Measurements from ENCODE around the gene EFHB. TPM values are rescaled to one million over a fixed set of nuclear protein-coding genes. Genes with fewer than 3 reads are reported as not detected.
"Not testable (repeated sequence)": the region's sequence is repeated elsewhere in the genome, so short reads cannot be mapped to it uniquely, and the experiment has no call there.

Gene EFHB
- total RNA-seq, 1 donor from 2014 or later = 0.37 TPM

DNA sequence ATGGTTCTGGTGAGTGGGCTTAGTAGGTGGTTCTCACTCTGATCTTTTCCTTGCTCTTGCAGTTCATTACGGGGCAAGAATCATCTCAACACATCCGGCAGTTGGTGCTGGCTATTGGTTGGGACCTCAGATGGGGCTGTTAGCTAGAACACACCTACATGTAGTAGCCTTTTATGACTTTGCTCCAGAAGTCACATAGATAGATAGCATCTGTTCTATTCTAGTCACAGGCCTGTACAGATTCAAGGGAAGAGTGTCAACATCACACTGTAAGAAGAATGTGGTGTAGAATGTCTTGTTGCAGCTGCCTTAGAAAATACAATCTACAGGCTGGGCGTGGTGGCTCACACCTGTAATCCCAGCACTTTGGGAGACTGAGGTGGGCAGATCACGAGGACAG lies 27.9 kb upstream of the EFHB start:
- Mint-ChIP-seq H3K4me3 (ENCODE audit: unreplicated experiment) (no peak overlapping the region), H3K27ac (ENCODE audit: unreplicated experiment) (no peak overlapping the region), H3K27me3 (ENCODE audit: low read depth) (no peaks in the 10 kb centered on the region), H3K36me3 (ENCODE audit: low read depth) (peaks cover 3% of the 10 kb centered on the region), H3K9me3 (ENCODE audit: low read depth) (no peaks in the 10 kb centered on the region), H3K4me1 (ENCODE audit: low read depth) (peaks cover 15% of the 10 kb centered on the region)
- no peak for DNase-seq (ENCODE audit: low spot score)
- TF ChIP-seq, protein P1, sequence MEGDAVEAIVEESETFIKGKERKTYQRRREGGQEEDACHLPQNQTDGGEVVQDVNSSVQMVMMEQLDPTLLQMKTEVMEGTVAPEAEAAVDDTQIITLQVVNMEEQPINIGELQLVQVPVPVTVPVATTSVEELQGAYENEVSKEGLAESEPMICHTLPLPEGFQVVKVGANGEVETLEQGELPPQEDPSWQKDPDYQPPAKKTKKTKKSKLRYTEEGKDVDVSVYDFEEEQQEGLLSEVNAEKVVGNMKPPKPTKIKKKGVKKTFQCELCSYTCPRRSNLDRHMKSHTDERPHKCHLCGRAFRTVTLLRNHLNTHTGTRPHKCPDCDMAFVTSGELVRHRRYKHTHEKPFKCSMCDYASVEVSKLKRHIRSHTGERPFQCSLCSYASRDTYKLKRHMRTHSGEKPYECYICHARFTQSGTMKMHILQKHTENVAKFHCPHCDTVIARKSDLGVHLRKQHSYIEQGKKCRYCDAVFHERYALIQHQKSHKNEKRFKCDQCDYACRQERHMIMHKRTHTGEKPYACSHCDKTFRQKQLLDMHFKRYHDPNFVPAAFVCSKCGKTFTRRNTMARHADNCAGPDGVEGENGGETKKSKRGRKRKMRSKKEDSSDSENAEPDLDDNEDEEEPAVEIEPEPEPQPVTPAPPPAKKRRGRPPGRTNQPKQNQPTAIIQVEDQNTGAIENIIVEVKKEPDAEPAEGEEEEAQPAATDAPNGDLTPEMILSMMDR (IDR thresholded peaks at IDR 0.05) = no peak

DNA sequence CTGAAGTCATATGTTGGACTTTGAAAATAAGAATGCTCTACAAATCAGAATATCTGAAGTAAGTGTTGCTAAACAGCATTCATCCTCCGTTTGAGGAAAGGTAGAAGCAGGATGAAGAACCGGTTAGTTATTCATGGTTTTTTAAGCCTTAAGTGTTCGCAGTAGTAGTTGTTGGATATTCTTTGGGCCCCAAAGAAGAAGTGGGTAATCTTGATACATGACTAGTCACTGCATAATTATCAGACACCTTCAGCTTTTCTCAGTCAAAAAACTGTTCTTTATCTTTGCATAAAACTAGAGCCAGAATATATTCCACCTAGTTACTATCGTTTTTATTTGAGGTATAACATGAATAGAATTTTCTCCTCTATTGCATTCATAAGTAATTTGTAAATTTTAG lies 26.7 kb upstream of the EFHB start:
- no peak for DNase-seq (ENCODE audit: low spot score)
- TF ChIP-seq, protein P1 (IDR thresholded peaks at IDR 0.05) = no peak
- H3K27ac Mint-ChIP-seq (ENCODE audit: unreplicated experiment) = no peak overlapping the region
- no peaks in the 10 kb centered on the region for H3K27me3 Mint-ChIP-seq (ENCODE audit: low read depth)
- peaks cover 9% of the 10 kb centered on the region for H3K4me1 Mint-ChIP-seq (ENCODE audit: low read depth)
- H3K4me3 Mint-ChIP-seq (ENCODE audit: unreplicated experiment) = no peak overlapping the region
- no peaks in the 10 kb centered on the region for H3K9me3 Mint-ChIP-seq (ENCODE audit: low read depth)
- peaks cover 3% of the 10 kb centered on the region for H3K36me3 Mint-ChIP-seq (ENCODE audit: low read depth)

DNA sequence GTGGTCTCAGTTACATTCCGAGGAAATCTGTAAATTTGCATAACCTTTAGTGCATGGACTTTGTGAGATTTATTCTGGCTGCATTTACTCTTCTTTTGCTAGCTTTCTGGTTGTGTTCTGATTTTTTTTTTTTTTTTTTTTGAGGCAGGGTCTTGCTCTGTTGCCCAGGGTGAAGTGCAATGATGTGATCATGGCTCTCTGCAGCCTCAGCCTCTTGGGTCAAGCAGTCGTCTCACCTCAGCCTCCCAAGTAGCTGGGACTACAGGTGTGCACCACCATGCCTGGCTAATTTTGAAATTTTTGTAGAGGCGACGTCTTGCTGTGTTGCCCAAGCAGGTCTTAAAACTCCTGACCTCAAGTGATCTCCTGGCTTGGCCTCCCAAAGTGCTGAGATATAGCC lies 25.5 kb upstream of the EFHB start:
- TF ChIP-seq, protein P1 (IDR thresholded peaks at IDR 0.05) = no peak
- peaks cover 9% of the 10 kb centered on the region for H3K4me1 Mint-ChIP-seq (ENCODE audit: low read depth)

DNA sequence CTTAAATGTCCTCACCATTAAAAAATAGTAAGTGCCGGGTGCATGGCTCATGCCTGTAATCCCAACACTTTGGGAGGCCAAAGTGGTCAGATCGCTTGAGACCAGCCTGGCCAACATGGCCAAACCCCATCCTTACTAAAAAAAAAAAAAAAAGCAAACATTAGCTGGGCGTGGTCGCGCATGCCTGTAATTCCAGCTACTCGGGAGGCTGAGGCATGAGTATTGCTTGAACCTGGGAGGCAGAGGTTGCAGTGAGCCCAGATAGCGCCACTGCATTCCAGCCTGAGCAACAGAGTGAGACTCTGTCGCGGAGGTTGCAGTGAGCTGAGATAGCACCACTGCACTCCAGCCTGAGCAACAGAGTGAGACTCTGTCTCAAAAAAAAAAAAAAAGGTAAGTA lies 23.3 kb upstream of the EFHB start:
- not testable (repeated sequence) for H3K4me1 Mint-ChIP-seq (ENCODE audit: low read depth); H3K4me3 Mint-ChIP-seq (ENCODE audit: unreplicated experiment); H3K9me3 Mint-ChIP-seq (ENCODE audit: low read depth); H3K36me3 Mint-ChIP-seq (ENCODE audit: low read depth); DNase-seq (ENCODE audit: low spot score); H3K27me3 Mint-ChIP-seq (ENCODE audit: low read depth)
- H3K27ac Mint-ChIP-seq (ENCODE audit: unreplicated experiment) = peak overlapping the region; percentile 77

More for the DNA sequence above, 25.5 kb upstream of the EFHB start:
- H3K27ac Mint-ChIP-seq (ENCODE audit: unreplicated experiment) = peak overlapping the region; percentile 32
- no peaks in the 10 kb centered on the region for H3K27me3 Mint-ChIP-seq (ENCODE audit: low read depth)
- no peak overlapping the region for H3K4me3 Mint-ChIP-seq (ENCODE audit: unreplicated experiment)
- peaks cover 5% of the 10 kb centered on the region for H3K36me3 Mint-ChIP-seq (ENCODE audit: low read depth)
- no peak for DNase-seq (ENCODE audit: low spot score)
- no peaks in the 10 kb centered on the region for H3K9me3 Mint-ChIP-seq (ENCODE audit: low read depth)

DNA sequence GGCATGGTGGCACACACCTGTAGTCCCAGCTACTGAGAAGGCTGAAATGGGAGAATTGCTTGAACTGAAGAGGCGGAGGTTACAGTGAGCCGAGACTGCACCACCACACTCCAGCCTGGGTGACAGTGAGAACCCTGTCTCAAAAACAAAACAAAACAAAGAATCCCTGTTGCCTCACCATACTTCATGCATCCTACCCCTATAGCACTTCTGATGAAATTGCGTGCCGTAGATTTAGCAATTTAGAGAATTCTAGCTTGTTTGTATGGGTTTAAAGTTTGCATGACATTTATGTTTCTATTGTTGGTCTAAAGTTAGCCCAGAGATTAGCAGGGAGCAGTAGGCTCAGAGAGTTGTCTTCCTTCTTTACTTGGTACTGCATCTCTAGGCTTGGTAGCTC lies 20.7 kb upstream of the EFHB start:
- Mint-ChIP-seq H3K9me3 (ENCODE audit: low read depth) (no peaks in the 10 kb centered on the region), H3K27ac (ENCODE audit: unreplicated experiment) (no peak overlapping the region), H3K4me3 (ENCODE audit: unreplicated experiment) (no peak overlapping the region), H3K4me1 (ENCODE audit: low read depth) (peaks cover 20% of the 10 kb centered on the region), H3K27me3 (ENCODE audit: low read depth) (no peaks in the 10 kb centered on the region), H3K36me3 (ENCODE audit: low read depth) (peaks cover 10% of the 10 kb centered on the region)
- TF ChIP-seq, protein P1 (IDR thresholded peaks at IDR 0.05) = no peak
- no peak for DNase-seq (ENCODE audit: low spot score)

DNA sequence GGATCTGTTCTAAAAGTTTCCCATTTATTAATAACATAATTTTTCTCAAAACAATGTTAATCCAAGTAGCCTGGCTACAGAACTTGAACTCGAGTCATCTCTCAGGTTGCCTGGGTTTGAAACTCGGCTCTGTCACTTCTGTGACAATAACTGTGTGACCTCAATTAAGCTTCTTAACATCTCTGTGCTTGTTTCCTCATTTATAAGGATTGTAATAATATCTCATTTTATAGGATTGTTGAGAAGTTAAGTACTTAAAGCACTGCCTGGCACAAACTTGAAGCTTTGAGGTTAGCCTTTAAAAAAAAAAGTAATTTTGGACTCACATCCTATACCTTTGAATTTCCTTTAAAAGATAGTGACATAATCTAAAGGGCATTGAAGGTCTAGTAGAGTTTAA lies 16.3 kb upstream of the EFHB start:
- Mint-ChIP-seq H3K27ac (ENCODE audit: unreplicated experiment) (no peak overlapping the region), H3K4me1 (ENCODE audit: low read depth) (peaks cover 41% of the 10 kb centered on the region), H3K4me3 (ENCODE audit: unreplicated experiment) (no peak overlapping the region), H3K36me3 (ENCODE audit: low read depth) (peaks cover 7% of the 10 kb centered on the region), H3K9me3 (ENCODE audit: low read depth) (no peaks in the 10 kb centered on the region), H3K27me3 (ENCODE audit: low read depth) (no peaks in the 10 kb centered on the region)
- DNase-seq (ENCODE audit: low spot score) = no peak
- TF ChIP-seq, protein P1 (IDR thresholded peaks at IDR 0.05) = no peak

Measured in chondrocyte (in vitro differentiated cells).